ENCODE results near the gene SRP19. TPM values are rescaled to one million over a fixed set of nuclear protein-coding genes. Genes with fewer than 3 reads are reported as not detected.

SRP19 gene
- total RNA-seq, 1 donor = 84.6 TPM

- no peak for DNase-seq (ENCODE audit: low read depth)
- TF ChIP-seq CTCF (IDR thresholded peaks at IDR 0.05; ENCODE audit: insufficient read depth, low read depth, low read length) = no peak
- H3K4me3 ChIP-seq (ENCODE audit: low read depth, low read length) = no peak overlapping the region
Measured at GRCh38 chr5:112915831-112916230, 54.7 kb downstream of the SRP19 start.

GRCh38 chr5:112917453-112917995 is 56.4 kb downstream of the SRP19 start:
- peak; percentile 58 for DNase-seq (ENCODE audit: low read depth)
- peak; percentile 33 for TF ChIP-seq CTCF (IDR thresholded peaks at IDR 0.05; ENCODE audit: insufficient read depth, low read depth, low read length)
- H3K4me3 ChIP-seq (ENCODE audit: low read depth, low read length) = no peak overlapping the region

GRCh38 chr5:112918136-112918535 is 57.0 kb downstream of the SRP19 start:
- no peak overlapping the region for H3K4me3 ChIP-seq (ENCODE audit: low read depth, low read length)
- no peak for TF ChIP-seq CTCF (IDR thresholded peaks at IDR 0.05; ENCODE audit: insufficient read depth, low read depth, low read length)
- DNase-seq (ENCODE audit: low read depth) = no peak

- DNase-seq (ENCODE audit: low read depth) = no peak
- H3K4me3 ChIP-seq (ENCODE audit: low read depth, low read length) = no peak overlapping the region
- no peak for TF ChIP-seq CTCF (IDR thresholded peaks at IDR 0.05; ENCODE audit: insufficient read depth, low read depth, low read length)
Measured at GRCh38 chr5:112918679-112919078, 57.6 kb downstream of the SRP19 start.

Other genes starting within 250 kb of the SRP19 start
- gene APC, start 123.4 kb upstream of the SRP19 start, total RNA-seq = 57.0 and 69.1 TPM in 2 replicates
- 47.0 and 48.8 TPM in 2 replicates for gene REEP5, start 60.9 kb downstream of the SRP19 start, total RNA-seq
- gene DCP2, start 115.5 kb downstream of the SRP19 start, total RNA-seq = 19.6 and 35.4 TPM in 2 replicates

Measured in fibroblast of villous mesenchyme (primary cell).